ENCODE results near the gene ACTL7B. TPM values are rescaled to one million over a fixed set of nuclear protein-coding genes. Genes with fewer than 3 reads are reported as not detected.

ACTL7B gene
- total and polyA plus RNA-seq, 2 experiments from 2014 or later = not detected

DNA sequence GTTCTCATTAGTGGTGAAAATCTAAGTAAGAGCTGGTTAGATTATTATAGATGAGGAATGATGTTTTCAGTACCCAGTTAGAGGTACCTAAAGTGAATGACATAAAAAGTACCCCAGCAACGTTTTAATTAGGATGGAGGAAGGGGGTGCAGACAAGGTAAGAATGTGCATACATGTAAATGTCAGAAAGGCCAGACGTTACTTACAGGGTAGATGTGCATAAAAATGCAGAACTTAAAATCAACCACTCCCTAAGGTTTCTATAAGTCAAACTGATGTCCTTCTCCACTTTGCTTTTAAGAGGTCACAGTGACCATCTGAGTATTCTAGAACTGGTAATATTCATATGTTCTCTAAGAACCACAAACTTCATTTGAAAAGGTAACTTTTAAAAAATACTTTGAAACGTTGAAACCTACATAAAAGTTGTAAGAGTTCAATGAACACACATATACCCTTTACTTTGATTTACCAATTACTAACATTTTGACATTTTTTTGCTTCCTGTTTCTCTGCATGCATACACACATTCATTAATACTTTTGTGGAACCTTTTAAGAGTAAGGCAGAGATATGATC lies 25.0 kb upstream of the ACTL7B start:
- H3K27ac ChIP-seq = no peak overlapping the region
- WGBS (ENCODE audit: low lambda C conversion rate, missing lambda C conversion rate) = 92% methylated on average over 3 of the region's 3 CpGs
- H3K4me2 ChIP-seq = no peak overlapping the region
- no peak for DNase-seq (ENCODE audit: low spot score)
- H3K79me2 ChIP-seq = peaks cover 3% of the 10 kb centered on the region
- H3K9me3 ChIP-seq (ENCODE audit: low read depth) = no peaks in the 10 kb centered on the region
- no peak overlapping the region for H2AFZ ChIP-seq
- peaks cover 4% of the 10 kb centered on the region for H3K36me3 ChIP-seq (replicated peaks; ENCODE audit: insufficient read depth, low read depth)
- no peaks in the 10 kb centered on the region for H3K27me3 ChIP-seq
- H4K20me1 ChIP-seq (ENCODE audit: insufficient read depth, poor library complexity, severe bottlenecking) = no peaks in the 10 kb centered on the region
- no peak overlapping the region for H3K4me3 ChIP-seq
- TF ChIP-seq EZH2 (IDR thresholded peaks at IDR 0.05; ENCODE audit: borderline replicate concordance) (no peak), EZH2phosphoT487 (IDR thresholded peaks at IDR 0.05; ENCODE audit: low read depth, severe bottlenecking, unreplicated experiment) (no peak)
- TF ChIP-seq, protein P1, sequence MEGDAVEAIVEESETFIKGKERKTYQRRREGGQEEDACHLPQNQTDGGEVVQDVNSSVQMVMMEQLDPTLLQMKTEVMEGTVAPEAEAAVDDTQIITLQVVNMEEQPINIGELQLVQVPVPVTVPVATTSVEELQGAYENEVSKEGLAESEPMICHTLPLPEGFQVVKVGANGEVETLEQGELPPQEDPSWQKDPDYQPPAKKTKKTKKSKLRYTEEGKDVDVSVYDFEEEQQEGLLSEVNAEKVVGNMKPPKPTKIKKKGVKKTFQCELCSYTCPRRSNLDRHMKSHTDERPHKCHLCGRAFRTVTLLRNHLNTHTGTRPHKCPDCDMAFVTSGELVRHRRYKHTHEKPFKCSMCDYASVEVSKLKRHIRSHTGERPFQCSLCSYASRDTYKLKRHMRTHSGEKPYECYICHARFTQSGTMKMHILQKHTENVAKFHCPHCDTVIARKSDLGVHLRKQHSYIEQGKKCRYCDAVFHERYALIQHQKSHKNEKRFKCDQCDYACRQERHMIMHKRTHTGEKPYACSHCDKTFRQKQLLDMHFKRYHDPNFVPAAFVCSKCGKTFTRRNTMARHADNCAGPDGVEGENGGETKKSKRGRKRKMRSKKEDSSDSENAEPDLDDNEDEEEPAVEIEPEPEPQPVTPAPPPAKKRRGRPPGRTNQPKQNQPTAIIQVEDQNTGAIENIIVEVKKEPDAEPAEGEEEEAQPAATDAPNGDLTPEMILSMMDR (IDR thresholded peaks at IDR 0.05; ENCODE audit: poor library complexity) = no peak
- peaks cover 6% of the 10 kb centered on the region for H3K4me1 ChIP-seq (ENCODE audit: insufficient read depth)
- H3K9me2 ChIP-seq (replicated peaks; ENCODE audit: insufficient read depth) = no peaks in the 10 kb centered on the region

DNA sequence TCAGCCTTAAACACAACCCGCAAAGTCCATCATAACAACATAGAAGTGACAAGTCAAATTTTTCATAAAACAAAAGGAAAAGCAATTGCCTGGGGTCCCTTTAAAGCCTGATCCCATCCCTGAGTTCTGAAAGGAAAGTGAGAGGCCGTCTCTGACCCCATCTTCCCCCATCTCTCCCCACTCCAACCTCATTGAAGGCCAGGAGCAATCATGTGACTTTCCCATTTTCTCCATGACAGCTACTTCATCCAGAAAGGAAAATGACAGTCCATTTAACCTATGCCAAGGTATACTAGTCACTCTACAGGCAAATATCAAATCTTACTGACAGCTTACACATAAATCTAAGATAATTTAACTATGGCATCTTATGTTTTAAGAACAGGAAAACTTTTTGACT lies 21.7 kb upstream of the ACTL7B start:
- no peaks in the 10 kb centered on the region for H3K27me3 ChIP-seq
- no peak overlapping the region for H3K4me3 ChIP-seq
- peaks cover 7% of the 10 kb centered on the region for H3K36me3 ChIP-seq (replicated peaks; ENCODE audit: insufficient read depth, low read depth)
- no peak for DNase-seq (ENCODE audit: low spot score)
- no peak overlapping the region for H2AFZ ChIP-seq
- no peaks in the 10 kb centered on the region for H3K79me2 ChIP-seq
- no peak overlapping the region for H3K27ac ChIP-seq
- no peaks in the 10 kb centered on the region for H4K20me1 ChIP-seq (ENCODE audit: insufficient read depth, poor library complexity, severe bottlenecking)
- H3K4me1 ChIP-seq (ENCODE audit: insufficient read depth) = no peaks in the 10 kb centered on the region
- H3K4me2 ChIP-seq = no peak overlapping the region
- no peak for TF ChIP-seq EZH2phosphoT487 (IDR thresholded peaks at IDR 0.05; ENCODE audit: low read depth, severe bottlenecking, unreplicated experiment)
- no peak for TF ChIP-seq EZH2 (IDR thresholded peaks at IDR 0.05; ENCODE audit: borderline replicate concordance)
- TF ChIP-seq, protein P1 (IDR thresholded peaks at IDR 0.05; ENCODE audit: poor library complexity) = no peak
- no peaks in the 10 kb centered on the region for H3K9me3 ChIP-seq (ENCODE audit: low read depth)
- 83% methylated on average over 2 of the region's 2 CpGs for WGBS (ENCODE audit: low lambda C conversion rate, missing lambda C conversion rate)
- H3K9me2 ChIP-seq (replicated peaks; ENCODE audit: insufficient read depth) = no peaks in the 10 kb centered on the region

- Histone ChIP-seq H3K4me2 (no peak overlapping the region), H3K36me3 (replicated peaks; ENCODE audit: insufficient read depth, low read depth) (peaks cover 10% of the 10 kb centered on the region), H3K4me1 (ENCODE audit: insufficient read depth) (no peaks in the 10 kb centered on the region), H3K4me3 (no peak overlapping the region), H2AFZ (no peak overlapping the region), H3K27ac (no peak overlapping the region), H3K9me3 (ENCODE audit: low read depth) (no peaks in the 10 kb centered on the region), H4K20me1 (ENCODE audit: insufficient read depth, poor library complexity, severe bottlenecking) (no peaks in the 10 kb centered on the region), H3K79me2 (no peaks in the 10 kb centered on the region), H3K9me2 (replicated peaks; ENCODE audit: insufficient read depth) (no peaks in the 10 kb centered on the region), H3K27me3 (no peaks in the 10 kb centered on the region)
- 97% methylated on average over 5 of the region's 5 CpGs for WGBS (ENCODE audit: low lambda C conversion rate, missing lambda C conversion rate)
- TF ChIP-seq EZH2phosphoT487 (IDR thresholded peaks at IDR 0.05; ENCODE audit: low read depth, severe bottlenecking, unreplicated experiment) (no peak), EZH2 (IDR thresholded peaks at IDR 0.05; ENCODE audit: borderline replicate concordance) (no peak)
- TF ChIP-seq, protein P1 (IDR thresholded peaks at IDR 0.05; ENCODE audit: poor library complexity) = no peak
- no peak for DNase-seq (ENCODE audit: low spot score)
Measured at GRCh38 chr9:108876425-108876824, 20.6 kb upstream of the ACTL7B start.

Measured in hepatocyte (in vitro differentiated cells).